SK-N-MC (cell line): ENCODE data around the gene CMTR1.

Source experiments
- EZH2 ChIP-seq: fragments of 200-600 bp; sonication (generic); IDR thresholded peaks from one replicate; pipeline ENCODE4 v1.6.1; 2017; ENCODE audit warnings: antibody characterized with exemption
- FOXP2 ChIP-seq: optimal IDR thresholded peaks from 2 replicates; pipeline ENCODE3; 2011; ENCODE audit warnings: mild to moderate bottlenecking, moderate library complexity; ENCODE audit not compliant: insufficient read depth; ENCODE audit errors: extremely low read length, control extremely low read depth

DNA sequence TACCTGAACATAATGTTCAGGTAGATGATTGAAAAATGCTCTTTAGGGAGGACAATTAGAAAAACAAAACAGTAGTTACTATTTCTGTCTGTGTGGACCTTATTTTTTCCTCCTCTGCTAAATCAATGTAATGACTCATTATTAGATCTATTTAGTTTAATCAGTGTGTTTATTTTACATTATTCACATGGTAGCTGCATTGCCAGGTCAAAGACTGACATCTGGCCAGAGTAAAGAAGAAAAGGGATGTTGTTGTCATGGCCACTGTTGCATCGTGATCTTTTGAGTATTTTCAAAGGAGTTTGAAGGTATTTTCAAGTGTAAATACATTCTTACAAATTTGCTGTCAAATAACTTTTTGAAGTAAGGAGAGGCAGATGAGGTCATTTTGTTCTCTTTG lies 5.9 kb downstream of the CMTR1 start:
- no peak for TF ChIP-seq EZH2
- TF ChIP-seq FOXP2: no peak
